ENCODE results near the gene EFNA4.

EFNA4 gene

DNA sequence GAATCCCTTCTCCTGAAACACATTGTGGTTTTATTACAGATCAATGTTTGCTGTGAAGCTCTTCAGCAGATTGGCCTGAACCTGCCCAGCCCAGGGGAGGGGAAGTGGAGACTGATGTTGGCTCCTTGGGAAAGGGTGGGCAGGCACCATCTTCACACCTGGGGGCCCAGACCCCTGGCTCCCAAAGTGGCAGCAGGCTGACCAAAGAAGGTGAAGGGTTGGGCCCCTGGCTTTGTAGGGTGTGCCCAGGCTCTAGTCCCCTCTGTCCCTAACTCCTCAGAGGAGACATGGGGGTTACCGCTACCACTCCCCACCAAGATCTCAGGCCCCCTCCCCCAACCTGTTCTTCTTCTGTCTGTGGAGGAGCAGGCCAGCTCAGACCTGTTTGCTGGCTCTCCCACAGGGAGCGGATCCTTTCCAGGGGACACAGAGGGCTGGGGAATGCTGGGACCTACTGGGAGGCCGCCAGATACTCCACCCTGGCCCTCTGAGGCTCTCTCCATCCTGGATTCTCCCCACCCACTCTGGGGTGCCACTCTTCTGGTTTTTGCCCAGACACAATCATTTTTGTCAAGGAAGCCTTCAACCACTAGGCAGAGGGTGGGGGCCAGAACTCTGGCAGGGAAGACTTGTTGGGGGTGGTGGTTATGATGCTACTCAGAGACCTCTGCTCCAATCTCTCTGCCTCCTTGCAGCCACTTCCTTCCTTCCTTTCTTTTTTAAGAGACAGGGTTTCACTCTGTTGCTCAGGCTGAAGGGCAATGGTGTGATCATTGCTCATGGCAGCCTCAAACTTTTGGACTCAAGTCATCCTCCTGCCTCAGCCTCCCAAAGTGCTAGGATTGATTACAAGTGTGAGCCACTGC lies 10.1 kb downstream of the EFNA4 start:
- DNase-seq (ENCODE audit: low read depth), result no peak

DNA sequence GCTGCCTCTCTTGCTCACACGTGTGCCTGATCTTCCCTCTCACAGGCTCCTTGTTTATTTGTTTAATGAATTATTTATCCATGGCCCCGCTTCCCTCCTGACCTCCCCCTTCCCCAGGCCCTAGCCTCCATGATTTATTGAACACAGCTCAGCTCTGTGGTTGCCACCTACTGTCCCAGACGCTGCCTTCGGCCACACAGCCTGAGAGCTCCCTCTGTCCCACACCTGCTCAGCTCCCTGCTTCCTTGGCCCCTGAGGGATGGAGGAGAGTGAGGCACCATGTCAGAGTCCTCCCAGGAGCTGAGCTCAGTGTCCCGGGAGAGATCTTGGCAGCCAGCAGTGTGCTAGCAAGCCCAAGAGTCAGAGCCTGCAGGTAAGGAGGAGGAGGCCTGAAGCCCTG lies 12.0 kb downstream of the EFNA4 start:
- DNase-seq (ENCODE audit: low read depth), result no peak

DNA sequence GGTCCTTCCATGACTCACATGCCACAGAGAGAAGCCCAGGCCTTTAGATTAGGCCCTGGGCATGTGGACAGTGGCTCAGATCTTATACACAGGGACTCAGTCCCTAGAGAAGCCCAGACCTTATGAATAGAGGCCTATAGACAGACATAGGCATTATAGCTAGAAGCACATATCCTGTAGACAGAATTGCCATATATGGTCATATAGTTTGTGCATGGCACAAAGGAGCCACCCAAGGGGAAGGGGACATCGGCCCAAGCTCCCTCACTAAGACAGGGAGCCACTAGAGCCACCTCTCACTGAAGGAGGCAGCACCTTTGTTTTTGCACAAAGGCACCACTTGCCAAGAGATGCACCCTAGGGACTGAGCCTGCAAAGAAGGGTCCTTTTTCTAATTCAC lies 12.8 kb downstream of the EFNA4 start:
- DNase-seq (ENCODE audit: low read depth), result no peak

DNA sequence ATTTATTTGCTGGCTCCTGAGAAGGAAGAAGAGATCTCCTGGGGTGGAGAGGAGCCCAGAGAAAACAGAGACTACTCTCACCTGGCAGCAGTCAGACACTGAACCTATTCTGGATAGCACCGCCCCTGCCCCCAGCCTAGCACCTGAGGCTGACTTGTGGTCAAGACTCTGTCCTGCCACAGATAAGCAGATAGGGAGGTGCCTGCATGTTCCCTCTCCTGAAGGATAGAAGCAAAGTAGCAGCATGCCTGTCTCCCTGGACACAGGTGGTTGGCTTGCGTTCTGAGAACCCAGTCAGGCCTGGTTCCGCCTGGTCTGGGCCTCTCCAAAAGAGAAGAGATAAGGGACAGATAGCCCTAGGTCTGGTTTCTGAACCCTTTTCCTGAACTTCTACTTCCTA lies 13.8 kb downstream of the EFNA4 start:
- DNase-seq (ENCODE audit: low read depth), result no peak

DNA sequence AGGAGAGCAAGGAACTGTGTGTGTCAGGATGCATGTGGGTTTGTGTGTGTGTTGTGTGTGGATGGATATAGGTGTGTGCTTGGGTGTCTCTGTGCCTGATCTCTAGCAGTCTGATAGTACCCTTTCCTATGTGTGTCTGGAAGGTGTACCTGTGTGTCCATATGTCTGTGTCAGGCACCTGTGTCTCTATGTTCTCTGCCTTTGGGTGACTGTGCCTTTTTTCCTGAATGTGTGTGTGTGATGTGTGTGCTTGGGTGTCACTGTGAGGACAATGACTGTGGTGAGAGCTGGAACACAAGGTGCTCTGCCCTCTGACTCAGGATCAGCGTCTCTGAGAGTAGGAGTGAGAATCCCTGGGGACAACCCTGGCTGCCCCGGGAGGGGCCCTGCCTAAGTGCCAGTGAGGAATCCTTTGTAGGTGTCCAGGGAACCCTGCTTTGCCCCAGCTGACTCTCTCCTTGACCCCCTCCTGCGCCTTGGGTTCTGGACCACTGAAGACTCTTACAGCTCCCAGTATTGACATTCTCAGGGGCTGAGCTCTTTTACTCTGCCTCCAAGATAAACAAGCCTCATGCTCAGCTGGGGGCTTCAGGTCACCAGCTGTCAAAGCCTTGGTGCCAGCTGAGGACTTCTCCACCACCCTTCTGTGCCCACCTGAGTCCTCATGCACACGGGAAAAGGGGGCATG lies 14.4 kb downstream of the EFNA4 start:
- no peak for DNase-seq (ENCODE audit: low read depth)

DNA sequence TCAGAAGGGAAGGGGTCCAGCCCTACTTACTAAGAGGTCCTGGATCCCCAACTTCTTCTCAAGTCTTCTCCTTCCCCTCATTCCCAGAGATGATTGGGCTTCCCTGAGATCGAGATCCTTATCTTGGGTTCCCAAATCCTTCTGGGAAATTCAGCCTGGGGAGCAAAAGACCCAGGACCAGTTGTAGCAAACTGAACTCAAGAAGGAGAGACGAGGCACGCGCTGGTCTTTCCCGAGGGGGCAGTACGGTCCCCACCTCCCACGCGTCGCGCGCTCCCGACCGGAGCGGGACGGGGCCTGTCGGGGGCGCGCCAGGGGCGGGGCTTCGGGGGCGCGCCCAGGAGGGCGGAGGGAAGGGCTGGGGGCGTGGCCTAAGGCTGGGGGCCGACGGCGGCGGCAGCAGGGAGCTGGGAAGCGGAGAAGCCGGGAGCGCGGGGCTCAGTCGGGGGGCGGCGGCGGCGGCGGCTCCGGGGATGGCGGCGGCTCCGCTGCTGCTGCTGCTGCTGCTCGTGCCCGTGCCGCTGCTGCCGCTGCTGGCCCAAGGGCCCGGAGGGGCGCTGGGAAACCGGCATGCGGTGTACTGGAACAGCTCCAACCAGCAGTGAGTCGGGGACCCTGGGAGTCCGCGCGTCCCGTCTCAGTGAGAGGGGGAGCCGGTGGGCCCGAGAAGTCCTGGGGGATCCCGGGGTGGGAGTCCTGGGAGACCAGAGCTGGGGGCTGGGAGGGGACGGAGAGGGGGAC lies 15.1 kb downstream of the EFNA4 start, which contains the start of gene EFNA3:
EFNA3 (plus strand) TSS at position 369 of the 741 bp plus-strand sequence; CDS start at position 474, 105 bp downstream.
- peak; percentile 40 for DNase-seq (ENCODE audit: low read depth)

DNA sequence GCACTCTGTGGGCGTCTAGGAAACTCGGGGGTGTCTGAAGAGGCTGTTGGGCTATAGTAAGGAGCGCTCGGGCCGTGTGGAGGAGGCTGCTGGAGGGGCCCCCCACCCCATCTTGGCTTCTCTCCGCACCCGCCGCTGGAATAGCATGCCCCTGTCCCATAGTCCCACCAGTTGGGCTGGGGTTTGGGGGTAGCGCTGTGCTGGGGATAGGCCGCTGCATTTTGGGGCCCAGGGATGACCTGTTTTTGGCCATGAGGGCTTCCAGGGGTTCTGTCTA lies 15.6 kb downstream of the EFNA4 start:
- no peak for DNase-seq (ENCODE audit: low read depth)

DNA sequence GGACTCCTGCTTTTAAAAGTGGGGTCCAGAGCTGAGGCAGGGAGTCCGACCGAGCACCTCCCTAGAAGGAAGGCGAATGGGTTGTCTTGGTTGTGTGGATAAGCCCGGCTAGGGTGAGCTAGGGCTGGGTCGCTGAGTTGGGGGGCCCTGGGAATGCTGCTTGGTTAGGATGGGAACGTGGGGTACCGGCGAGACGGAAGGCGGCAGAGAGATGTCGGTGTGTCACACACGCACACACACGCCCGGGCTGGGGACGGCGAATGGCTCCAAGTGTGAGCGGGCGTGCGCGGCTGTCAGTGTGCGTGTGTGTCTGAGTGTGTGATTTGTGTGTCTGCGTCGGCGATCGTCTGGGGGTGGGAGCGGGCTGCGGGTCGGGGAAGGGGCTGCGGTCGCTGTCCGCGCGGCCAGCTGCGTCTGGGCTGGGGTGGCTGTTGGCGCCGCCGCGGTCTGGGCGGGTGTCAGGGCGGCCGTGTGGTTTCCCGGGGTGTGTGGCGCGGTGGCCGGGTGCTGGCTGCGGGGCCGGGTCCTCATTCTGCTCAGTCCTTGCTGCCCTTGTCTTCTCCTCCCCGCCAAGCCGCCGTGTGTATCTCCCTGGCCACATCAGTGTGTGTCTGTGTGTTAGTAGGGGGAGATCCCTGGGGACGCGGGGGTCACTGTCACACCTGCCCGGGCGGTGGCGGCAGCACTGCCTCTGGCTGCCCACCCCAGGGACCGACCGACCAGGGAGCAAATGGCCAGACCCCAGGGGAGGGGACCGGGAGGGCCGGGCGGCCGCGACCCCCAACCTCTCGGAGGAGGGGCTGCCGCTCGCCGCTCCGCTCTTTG lies 16.2 kb downstream of the EFNA4 start:
- no peak for DNase-seq (ENCODE audit: low read depth)

DNA sequence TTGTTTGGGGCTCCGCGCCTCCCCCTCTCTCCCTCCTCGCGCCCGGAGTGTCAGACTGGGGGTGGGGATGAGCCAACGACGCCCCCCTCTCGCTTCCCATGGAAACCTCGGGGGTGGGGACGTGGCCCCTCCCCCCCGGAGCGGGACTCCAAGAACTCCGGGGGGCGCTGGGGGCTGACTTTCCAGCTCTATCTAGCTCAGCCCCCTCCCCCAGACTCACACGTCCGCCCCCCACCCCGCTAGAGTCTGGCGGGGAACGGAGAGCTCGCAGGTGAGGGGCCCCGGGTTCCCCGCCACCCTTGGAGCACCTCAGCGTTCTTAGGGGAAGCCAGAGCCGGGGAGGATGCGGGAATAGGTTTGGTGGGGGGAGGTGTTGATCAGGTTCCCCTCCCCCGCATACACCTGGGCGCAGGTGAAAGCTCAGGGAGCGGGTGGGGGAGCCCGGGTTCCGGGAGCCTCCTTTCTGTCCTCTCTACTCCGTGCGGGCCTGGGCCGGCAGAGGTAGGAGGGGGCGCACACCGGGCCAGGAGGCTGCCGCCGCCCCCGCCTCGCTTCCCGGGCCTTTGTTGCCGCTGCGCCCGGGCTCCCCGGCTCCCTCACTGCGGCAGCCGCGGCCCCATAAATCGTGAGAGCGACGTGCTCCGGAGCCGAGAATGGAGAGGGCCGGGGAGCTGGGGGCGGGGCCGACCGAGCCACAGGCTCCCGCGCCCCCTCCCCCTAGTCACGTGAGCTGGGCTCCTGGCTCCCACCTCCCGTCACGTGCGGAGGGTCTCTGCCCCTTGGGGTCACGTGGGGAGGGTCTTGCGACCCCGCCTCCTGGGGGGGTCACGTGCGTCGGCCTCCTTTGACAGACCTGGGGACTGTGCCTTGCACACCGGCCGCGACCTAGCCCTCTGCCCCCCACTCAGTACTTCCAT lies 17.0 kb downstream of the EFNA4 start:
- DNase-seq (ENCODE audit: low read depth), result no peak

DNA sequence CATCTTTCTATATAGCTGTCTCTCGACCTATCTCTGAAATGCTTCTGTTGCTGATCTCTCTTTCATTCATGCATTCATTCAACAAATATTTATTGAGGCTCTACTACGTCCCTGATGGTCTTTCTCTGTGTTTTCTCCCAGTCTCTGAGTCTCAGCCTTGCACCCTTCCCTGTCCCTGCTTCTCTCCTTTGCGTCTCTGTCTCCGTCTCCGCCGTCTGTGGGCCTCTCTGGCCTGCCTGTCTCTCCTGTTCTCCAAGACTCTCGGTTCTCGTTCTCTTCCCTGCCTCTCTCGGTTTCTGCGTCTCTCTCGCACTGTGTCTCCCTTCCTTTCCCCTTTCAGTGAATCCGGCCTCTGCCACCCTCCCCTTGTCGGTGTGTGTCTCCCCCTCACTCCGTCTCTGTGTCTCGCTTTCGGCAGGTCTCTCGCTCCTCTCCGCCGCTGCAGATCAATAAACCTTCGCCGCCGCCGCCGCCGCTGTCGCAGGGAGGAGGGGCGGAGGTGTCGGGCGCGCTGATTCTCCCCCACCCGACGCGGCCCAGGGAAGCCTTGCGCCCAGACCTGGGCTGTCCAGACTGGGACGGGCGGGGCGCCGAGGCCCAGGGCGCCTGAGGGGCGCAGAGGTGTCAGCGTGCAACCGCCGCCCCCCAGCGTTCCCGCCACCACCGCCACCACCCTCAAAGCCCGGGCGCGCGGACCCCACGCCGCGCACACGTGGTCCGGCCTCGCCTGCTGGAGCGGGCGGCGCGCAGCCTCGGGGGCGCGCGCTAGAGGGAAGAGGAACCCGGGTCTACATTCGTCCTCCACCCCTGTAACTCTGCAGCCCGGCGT lies 18.1 kb downstream of the EFNA4 start:
- no peak for DNase-seq (ENCODE audit: low read depth)

DNA sequence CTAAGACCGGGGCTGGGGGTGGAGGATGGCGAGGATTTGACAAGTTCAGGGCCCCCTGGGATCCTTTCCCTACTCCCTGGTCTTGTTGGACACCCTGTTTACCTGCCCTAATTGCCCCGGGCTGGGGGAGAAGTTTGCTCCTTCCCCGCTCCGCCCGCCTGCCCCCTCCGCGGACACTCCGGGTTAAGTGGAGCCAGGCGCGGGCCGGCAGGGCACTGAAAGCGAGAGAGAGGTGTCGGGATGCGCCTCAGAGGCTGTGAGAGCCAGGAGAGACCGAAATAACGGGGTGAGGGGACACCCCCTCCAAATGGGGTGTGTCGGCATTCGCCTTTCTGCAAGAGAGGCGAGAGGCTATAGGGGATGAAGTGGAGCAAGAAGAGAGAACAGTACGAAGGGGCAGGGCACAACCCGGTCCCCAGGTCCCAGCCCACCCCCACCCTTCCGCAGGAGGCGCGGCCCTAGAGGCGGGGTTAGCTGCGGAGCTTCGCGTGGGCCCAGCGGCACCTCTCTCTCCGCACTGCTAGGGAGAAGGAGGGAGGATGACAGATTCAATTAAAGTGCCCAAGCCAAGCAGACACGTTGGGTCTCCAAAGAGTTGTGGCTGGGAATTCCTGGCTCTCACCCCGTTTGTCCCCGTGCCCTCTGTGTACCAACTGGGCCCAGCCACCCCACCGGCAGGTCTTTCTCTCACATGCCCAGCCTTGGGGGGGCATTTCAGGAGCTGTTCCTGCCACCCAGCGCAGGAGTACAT lies 18.9 kb downstream of the EFNA4 start:
- DNase-seq (ENCODE audit: low read depth), result no peak

DNA sequence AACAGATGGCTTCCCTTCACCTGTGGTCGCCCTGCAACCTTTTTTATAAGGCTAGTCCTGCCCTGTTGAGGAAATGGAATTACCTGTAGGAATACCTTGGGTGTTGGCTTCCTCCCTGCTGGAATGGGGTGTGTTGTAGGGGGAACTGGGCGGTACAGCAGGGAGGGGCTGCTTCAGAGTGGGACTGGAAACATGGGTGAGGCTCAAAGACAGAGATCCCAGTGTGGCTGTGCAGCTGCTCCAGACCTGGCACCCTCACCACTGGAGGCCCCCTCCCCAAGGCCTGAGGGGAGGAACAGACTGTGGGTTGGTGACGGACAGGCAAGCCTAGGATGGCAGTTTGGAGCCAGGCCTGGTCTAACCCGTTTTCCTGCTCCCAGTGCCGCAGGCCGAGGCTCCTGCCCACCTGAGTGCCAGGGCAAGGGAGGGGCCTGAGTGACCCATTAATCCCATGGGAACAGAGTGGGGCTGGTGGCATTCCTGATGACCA lies 19.6 kb downstream of the EFNA4 start:
- no peak for DNase-seq (ENCODE audit: low read depth)

DNA sequence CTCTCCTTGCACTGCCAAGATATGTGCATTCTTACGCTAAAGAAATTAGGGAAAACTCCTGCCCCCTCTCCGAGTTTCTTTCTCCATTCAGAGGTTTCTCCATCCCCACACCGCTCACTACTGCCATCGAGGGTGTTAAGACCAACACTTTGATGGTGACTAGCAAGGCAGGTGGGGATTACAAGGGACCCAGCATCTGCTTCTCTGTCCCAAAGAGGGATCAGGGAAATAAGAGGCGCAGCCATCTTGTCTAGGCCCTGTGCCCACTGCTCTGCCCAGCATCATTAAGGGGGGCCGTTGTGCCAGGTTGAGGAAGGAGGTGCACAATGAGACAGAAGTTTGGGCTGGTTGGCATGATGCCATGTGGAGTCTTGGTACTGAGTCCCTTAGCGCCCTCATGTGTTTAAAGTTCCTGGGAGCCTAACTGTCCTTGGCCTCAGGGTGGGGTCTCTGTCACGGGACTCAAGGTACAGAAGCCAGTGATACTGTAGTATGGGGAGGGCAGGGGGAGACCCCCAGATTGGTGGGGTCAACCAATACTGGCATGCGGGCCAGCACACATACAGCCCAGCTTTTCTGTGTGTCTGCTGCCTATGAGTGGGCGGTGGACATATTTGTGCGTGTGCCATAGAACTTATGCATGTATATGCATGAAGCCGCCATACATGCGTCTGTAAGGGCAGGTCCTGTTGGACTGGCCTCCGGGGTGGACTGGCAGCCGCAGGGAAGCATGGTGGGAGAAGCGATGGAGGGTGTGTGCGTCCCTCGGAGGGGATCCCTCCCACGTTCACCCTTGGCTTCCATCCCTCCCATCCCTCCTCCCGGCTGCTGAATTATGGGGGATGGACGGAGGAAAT lies 20.6 kb downstream of the EFNA4 start:
- no peak for DNase-seq (ENCODE audit: low read depth)

DNA sequence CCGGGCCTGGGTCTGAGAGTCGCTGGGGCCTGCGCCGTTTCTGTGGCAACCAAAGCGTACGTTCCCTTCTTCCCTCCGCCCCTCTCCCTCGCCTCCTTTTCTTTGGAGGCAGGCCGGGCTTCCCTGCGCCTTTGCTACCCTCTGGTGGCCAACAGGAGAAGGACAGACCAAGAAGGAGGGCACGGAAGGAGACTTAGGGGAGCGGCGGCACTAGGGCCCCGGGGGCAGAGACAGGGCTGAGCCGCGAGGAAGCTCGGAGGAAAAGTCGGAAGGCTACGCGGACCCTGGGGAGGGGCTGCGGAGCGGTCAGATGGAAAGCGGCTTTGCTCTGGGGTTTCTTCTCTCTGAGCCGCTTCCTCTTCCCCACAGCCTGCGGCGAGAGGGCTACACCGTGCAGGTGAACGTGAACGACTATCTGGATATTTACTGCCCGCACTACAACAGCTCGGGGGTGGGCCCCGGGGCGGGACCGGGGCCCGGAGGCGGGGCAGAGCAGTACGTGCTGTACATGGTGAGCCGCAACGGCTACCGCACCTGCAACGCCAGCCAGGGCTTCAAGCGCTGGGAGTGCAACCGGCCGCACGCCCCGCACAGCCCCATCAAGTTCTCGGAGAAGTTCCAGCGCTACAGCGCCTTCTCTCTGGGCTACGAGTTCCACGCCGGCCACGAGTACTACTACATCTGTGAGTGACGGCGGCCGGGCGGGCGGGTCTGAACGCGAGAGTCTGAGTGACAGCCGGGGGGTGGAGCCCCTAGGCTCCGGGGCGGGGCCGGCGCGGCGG lies 21.4 kb downstream of the EFNA4 start:
- peak; percentile 93 for DNase-seq (ENCODE audit: low read depth)

DNA sequence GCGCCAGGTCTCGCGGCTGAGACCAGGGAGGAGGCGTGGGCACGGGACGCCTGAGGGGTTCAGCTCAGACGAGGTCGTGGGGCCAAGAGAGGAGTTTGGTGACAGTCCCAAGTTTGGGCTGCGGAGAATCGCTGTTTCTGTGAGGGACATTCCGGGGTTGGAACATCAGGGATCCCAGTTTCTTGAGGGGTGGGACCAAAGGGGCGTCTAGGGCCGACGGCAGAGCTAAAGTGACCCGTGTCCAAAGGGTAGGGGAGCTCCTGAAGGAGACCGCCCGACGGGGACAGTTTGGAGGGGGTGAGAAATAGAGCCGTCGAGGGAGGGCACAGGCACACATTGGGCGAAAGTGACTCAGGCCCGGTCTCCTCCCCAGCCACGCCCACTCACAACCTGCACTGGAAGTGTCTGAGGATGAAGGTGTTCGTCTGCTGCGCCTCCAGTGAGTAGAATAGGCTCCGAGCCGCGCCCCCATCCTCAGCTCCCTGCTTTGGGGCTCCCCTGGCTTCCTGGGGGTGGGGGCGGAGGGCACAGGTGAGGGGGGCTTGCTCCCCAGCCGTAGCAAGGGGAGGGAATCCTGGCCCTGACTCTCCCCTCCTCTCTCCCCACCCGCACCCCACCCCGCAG lies 22.1 kb downstream of the EFNA4 start:
- no peak for DNase-seq (ENCODE audit: low read depth)

DNA sequence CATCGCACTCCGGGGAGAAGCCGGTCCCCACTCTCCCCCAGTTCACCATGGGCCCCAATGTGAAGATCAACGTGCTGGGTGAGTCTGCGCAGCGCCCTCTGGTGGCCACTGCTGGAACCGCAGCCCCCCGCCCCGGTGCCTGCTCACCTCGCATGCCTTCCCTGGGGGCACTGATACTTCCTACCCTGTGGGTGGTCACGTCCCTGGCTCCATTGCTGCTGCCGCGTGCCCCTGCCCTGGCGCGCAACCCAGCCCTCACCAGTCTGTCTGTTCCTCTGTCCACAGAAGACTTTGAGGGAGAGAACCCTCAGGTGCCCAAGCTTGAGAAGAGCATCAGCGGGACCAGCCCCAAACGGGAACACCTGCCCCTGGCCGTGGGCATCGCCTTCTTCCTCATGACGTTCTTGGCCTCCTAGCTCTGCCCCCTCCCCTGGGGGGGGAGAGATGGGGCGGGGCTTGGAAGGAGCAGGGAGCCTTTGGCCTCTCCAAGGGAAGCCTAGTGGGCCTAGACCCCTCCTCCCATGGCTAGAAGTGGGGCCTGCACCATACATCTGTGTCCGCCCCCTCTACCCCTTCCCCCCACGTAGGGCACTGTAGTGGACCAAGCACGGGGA lies 22.7 kb downstream of the EFNA4 start:
- DNase-seq (ENCODE audit: low read depth), result peak; percentile 36
